SW 1271 (cell line): ENCODE results near the gene UTS2B.

Experiments
- DNase-seq, 2 experiments: peaks; one replicate each; lab custom pipeline; 2025; lab: John Stamatoyannopoulos, UW

The UTS2B gene

DNA sequence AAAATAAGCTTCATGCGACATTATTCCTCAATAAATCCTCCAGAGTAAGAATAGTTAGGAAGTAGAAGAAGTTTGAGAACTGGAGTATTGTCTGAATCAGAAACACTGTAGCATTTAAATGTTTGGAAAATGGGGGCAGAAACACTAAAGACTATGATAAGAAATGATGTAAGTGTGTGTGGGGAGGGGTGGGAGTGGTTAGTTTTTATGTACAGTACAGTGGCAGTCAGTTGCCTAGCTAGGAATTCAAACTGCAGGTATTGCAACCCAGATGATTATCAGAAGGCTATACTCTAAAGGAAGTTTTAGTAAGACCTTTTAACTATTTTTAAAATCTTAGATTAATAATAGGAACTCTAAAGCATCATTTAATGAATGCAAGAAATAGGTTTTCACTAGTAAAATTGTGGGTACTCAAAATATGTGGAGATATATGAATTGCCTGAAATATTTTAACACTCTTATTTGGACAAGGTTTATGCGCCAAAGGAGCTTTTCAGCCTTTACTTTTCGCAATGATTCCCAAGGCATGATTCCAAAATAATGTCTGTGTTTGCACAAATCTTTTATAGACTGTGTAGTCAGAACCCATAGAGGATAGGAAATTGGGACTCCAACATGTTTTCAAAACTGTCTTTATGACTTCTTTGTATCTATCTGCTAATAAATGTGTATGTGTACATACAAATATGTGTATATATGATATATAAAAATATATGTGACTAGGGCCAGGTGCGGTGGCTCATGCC is 9.1 kb downstream of the UTS2B start:
- DNase-seq = no peak

DNA sequence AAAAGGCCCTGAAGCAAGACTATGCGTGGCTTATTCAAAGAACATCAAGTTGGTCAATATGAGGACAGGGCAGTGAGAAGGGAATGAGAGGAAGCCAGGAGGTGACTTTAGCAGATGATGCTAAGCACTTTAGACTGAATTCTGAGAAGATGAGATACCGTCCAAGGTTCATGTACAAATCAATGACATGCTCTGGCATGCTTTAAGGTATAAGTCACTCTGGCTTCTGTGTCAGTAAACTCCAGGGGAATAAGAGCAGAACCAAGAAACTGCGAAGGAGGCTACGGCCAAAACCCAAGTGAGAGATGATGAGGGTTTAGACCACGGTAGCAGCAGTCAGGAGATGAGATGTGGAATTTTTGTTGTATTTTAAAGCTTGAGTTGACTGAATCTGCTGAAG is 10.0 kb downstream of the UTS2B start:
- no peak for DNase-seq

DNA sequence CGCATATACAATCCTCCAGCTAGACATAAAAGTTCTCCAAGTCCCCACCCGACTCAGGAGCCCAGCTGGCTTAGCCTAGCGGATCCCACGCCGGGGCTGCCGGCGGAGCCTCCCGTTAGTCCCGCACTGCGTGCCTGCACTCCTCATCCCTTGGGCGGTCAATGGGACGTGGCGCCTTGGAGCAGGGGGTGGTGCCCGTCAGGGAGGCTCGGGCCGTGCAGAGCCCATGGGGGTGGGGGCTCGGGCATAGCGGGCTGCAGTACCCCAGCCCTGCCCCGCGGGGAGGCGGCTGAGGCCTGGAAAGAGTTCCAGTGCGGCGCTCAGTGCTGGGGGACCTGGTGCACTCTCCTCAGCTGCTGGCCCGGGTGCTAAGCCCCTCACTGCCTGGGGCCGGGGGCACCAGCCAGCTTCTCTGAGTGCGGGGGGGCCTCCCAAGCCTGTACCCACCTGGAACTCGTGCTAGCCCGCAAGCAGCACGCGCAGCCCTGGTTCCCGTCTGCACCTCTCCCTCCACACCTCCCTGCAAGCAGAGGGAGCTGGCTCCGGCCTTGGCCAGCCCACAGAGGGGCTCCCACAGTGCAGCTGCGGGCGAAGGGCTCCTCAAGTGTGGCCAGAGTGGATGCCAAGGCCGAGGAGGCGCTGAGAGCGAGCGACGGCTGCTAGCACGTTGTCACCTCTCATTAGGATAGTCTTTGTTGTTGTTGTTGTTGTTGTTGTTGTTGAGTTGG is 13.3 kb downstream of the UTS2B start:
- no peak for DNase-seq

DNA sequence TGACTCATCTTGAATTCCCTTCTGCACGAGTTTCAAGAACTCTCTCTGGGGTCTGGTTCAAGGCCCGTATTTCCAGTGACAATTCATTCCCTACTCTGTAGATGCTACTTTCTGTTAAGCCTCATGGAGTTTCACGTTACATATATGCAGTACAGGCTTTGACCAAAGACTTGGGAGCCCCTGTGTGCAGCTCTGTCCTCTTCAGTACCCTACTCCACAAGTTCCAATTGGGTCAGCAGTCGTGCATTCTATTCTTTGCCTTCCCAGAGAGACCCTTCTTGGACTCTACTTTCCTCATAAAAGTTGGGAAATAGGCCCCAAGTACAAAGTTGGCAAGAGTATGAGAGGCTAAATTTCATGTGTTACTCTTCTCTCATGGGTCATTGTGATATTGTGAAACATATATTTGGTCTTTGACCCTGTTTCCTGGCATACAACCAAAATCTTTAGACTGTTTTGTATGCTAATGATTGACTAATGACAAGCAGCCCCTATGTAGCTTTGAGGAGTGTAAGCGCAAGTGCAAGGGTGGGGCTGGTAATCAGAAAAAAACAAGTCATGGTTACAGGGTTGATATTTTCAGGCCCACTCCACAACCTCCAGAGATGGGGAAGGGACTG is 16.1 kb downstream of the UTS2B start:
- no peak for DNase-seq

DNA sequence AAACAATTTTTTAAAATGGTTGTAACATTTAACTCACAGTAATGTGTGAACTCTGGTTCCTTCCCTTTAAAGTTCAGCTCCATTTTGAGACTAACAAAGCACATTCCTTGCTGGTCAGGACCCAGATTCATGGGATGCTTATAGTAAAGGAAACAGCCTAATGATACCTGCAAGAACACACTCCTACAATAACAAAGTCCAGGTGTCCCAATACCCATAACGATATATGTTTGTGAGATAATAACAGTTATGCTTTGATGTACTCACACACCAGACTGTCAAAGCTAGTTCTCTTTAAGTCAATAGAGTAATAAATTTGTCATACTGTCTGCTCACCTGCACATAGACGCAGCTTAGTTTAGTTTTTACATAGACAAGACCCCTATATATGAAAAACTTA is 17.0 kb downstream of the UTS2B start:
- no peak for DNase-seq

DNA sequence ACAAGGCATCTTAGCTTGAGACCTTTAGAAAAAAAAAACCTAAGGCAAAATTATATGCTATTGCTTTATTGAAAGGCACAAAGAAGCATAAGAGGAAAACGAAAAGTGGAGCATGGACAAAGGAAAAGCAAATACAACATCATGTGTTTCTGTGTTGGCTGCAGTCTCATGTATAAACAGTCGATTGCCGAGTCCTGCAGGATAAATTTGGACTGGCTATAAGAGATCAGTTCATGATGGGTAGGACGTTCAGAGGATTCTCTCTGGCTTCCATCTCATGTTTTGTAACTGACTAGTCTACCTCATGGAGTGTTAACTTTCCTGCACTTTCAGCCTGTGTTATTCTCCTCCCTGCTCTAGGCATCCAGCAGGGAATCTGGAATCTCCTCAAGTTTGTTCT is 23.0 kb downstream of the UTS2B start:
- DNase-seq = no peak

DNA sequence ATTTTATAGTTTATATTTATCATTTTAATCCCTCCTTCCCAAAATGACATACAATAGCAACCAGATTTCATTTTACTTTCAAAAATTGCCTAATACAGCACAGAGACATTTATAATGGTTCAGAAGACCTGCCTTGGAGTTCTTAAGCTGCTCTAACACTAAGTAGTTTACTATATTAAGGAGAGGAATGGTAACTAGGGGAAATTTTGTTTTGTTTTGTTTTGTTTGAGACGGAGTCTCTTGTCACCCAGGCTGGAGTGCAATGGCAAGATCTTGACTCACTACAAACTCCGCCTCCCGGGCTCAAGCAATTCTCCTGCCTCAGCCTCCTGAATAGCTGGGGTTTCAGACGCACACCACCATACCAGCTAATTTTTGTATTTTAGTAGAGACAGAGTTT is 23.9 kb downstream of the UTS2B start:
- DNase-seq = no peak

DNA sequence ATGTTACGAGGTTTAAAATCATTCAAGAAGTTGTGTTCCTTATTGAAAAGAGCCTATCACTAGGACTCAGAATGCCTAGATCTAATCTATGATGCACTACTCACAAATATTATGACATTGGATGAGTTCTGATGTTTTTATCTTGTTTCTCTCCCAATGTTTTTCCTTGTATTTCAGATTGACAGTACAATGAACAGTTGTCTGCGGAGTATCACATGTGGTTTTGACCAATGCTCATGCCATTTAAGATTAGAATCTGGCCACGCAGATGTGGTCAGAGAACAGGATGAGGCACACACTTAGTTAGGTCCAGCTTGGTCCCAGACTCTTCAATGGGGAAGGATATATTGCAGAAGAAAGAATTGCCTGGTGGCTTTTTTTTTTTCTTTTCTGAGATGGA is 26.7 kb downstream of the UTS2B start:
- DNase-seq = no peak

DNA sequence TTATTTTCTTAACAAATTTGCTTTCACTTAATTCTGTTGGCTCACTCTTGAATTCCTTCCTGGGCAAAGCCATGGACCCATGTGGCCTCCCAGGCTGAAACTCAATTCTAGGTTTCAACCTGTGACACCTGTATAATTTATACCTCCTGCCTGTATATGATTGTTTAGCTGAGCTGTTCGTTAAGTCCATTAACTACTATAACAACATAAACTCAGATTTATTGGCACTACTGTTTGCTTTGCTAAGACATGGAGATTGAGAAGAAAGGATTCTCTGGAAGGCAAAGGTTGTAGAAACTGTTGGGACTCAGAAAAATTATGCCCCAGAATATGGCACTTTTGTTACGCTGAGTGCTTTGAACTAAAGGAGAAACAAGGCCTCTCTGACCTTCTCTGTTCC is 27.9 kb downstream of the UTS2B start:
- DNase-seq = no peak

DNA sequence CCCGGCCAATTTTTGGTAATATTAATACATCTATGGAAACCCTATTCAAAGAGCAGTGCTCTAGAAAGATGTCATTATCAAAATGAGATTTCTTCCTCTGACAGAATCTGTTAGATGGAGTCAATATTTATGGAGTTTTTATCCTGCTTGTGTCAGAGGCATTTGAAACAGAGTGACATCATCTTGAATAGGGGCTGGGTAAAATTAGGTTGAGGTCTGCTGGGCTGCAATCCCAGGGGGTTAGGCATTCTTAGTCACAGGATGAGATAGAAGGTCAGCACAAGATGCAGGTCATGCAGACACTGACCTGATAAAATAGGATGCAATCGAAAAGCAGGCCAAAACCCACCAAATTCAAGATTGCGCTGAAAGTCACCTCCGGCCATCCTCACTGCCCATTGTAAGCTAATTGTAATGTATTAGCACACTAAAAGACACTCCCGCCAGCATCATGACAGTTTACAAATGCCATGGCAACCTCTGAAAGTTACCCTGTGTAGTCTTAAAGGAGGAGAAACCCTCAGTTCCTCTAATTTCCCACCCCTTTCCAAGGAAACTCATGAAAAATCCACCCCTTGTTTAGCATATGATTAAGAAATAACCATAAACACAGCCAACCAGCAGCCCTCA is 28.4 kb downstream of the UTS2B start:
- DNase-seq = no peak

DNA sequence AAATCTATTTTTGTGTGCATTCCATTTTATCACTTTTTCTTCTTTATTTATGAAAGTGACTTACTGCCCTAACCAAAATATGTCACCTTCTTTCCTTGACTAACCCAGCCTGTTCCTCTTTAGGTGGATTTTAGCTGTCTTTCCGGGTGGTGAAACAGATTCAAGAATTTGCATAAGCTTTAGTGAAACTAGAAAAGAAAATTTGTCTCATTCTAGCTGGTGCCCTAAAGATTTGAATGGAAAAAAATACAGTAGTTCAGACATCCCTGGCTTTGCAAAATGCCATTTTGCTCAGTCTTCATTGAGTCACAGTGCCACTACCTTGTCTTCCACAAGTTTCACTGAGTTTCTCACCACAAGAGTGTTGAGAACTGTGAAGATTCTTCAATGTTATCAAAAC is 29.3 kb downstream of the UTS2B start:
- DNase-seq = no peak

DNA sequence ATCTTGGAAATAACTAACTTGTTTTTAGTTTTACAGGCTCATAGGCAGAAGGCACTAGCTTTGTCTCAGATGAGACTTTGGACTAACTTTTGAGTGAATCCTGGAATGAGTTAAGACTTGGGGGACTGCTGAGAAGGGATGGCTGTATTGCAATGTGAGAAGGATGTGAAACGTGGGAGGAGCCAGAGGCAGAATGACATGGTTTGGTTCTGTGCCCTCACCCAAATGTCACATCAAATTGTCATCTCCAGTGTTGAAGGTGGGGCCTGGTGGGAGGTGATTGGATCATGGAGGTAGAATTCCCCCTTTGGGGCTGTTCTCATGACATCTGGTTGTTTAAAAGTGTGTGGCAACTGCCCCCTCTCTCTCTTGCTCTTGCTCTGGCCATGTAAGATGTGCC is 29.9 kb downstream of the UTS2B start:
- DNase-seq = no peak

DNA sequence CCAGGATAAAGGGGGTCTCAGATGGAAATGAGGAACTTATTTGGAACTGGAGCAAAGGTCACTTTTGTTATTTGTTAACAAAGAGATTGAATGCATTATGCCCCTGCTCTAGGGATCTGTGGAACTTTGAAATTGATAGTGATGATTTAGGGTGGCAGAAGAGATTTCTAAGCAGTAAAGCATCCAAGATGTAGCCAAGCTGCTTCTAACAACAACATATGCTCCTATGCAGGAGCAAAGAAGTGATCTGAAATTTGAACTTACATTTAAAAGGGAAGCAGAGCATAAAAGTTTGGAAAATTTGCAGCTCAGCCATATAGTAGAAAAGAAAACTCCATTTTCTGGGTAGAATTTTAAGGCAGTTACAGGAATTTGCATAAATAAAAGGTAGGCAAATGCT is 31.5 kb downstream of the UTS2B start:
- DNase-seq = no peak

DNA sequence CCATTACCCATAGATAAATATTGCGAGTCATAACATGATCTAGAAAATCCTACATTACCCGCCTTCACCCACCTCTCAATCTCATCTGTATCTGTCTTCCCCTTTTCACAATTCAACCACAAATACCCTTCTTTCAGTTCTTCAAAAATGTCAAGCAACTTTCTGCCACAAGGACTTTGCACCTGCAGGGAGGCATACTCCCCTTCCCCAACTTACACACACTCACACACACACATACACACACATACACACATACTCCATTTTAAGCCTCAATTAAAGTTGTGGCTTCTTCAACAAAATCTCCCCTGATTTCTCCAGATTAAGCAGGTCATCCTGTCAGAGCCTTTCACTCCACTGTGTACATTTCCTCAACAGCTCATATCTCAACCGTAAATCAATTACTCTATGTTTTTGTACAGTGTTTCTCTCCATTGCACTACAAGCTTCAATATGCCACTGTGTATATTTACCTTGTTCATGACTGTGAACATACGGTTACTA is 34.2 kb downstream of the UTS2B start:
- no peak for DNase-seq

DNA sequence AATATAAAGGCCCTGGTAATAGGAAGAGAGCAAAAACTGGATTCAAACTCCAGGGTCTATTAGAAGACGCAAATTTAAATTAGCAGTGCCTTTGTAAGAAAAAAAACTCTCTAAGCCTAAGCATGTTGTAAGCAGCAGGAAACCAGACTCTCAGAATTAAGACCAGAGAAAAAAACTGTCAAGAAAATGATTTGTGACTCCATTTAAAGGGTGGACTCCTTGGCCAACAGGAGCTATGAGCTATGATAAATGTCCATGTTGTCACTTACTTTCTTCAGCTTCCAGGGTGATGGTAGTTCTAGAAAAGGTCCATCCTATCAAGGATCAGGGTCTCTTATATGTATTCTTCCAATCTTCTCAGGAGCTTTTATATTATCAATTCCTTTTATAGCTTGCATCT is 36.0 kb downstream of the UTS2B start:
- no peak for DNase-seq

DNA sequence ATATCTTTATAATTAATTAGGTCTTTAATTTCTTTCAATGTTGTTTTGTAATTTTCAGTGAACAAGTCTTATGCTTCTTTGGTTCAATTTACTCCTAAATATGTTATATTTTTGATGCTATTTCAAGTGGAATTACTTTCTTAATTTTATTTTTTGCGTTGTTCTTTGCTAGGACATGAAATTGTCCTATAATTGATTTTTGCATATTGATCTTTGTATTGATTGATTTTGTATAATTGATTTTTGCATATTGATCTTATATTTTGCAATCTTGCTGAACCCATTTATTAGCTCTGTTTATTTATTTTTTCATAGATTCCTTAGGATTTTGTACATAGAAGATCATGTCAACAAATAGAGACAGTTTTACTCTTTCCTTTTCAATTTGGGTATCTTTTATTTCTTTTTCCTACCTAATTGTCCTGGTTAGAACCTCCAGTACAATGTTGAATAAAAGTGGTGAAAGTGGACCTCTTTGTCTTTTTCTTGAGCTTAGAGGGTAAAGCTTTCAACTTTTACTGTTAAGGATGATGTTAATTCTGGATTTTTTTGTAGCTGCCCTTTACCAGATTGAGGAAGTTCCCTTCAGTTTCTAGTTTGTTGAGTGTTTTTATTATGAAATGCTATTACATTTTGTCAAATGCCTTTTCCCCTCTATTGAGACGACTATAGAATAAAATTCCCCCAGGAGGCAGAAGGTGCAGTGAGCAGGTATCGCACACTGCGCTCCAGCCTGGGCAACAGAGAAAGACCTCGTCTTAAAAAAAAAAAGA is 37.9 kb downstream of the UTS2B start:
- DNase-seq = no peak

DNA sequence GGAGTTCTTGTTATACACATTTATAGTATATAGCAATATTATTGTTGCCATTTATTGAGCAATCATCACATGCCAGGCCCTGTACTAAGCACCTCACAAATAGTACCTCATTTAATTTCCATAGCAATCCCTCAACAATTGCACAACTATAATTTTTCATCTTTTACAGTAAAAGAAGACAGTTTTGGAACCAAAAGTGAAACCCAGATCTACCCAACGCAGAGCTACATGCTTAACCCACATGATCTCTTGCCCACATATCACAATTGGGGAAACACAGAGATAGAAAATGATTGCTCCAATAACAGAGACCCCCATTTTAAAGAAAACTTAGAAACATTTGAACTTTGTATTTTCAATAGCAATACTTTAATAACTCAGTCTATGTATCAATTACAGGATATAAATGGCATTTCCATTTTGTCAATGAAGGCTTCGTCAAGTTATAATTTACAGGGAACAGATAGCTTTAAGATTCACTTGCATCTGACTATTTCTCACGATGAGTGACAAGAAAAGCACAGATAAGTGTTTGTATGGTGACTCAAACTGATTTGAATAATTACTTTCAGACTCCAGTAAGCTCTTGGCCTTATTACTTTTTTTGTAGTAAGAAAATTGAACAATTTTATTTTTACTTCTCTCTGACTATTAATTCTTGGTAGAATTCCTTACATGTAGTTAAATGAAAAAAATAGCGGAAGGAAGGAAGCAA is 39.9 kb downstream of the UTS2B start:
- DNase-seq = no peak

DNA sequence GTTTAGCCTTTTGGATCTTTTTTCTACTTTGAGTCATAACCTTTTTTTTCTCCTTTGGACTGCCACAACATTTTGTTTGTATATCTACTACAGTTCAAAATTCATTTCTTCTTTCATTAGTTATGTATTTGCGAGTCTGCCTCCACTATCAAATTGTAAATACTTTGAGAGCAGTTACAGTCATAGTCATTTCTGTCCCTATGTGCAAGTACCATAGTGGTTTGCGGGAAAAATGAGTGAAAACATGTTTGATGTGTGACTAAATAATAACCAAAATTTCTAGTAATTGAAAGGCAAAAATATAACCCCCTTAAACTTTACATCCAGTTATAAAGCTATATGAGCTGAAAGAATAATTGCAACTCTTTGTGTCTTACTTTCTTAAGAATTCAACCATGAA is 46.9 kb downstream of the UTS2B start:
- no peak for DNase-seq

DNA sequence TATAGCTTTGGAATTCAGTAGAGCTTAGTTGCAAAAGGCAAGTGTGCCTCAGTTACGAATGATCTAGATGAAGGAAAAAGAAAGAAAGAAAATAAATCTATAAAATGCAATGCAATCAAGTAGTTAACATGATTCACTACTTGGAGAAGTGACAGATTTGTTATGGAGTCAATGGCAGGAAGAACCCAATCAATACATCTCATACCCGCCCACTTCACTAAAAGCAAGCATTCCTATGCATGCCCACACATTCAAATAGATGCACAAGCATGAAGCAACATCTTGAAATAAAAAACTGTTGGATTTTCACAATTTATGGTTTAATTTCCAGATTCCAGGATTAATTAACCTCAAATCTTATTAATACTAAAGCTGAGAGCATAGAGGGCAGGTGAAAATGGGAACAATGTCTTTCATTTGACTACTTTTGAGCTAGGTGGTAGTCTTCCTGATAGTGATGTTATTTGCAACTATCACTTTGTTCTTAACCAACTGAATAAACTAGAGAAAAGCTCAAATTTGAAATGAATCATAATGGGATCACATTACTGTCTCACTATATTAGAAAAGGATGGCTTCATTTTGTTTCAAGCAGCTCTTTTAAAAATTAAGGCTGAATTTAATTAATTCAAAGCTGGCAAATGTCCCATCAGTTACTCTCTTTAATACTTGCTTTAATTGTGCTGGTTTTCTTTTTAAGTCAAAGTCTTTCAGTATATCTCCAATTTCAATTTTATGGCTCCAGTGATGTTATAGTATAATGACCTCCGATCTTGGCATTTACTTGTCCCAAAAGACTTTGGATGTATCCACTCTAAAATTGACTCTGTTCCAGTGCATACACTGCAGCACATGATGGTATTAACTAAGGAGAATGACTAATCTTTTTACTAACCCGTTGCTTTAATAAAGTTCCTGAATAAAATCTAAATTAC is 47.8 kb downstream of the UTS2B start:
- DNase-seq = no peak

DNA sequence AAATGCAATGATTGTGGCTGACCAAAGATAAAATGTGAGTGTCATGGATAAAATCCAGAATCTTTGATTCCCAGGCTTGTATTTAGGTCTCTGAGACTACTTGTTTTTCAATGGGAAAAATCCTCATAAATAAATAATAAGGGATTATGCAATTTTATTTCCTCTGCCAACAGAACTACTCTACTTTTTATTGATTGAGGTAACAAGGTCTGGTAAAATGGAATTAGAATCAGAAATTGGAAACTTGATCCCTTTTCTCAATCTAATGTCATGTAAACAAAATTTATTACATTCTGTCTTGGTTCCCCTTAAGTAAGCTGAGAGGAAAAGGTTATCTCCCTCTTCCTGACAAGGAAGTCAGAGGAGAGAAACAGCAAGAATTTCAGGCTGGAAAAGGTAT is 49.4 kb downstream of the UTS2B start:
- no peak for DNase-seq
